MCF 10A (cell line): ENCODE results near the gene SGK1. TPM values are rescaled to one million over a fixed set of nuclear protein-coding genes. Genes with fewer than 3 reads are reported as not detected.
"Not testable (repeated sequence)": the region's sequence is repeated elsewhere in the genome, so short reads cannot be mapped to it uniquely, and the experiment has no call there.

Experiments used
- BruUV-seq: library from RNA; stranded (reverse); fragments of 400-500 nt; replicated peaks from 2 replicates; lab custom pipeline; 2021; lab: Mats Ljungman, UMichigan
- CTCF ChIA-PET: fragments of 300-600 bp; sonication (Branson Sonifier 250); formaldehyde crosslinking; extraction: SDS; loops from one replicate; lab custom pipeline; 2021; ENCODE audit warnings: antibody characterized with exemption, inconsistent platforms; lab: Yijun Ruan, JAX
- POLR2A ChIA-PET: fragments of 300-600, 350-650 bp; sonication (Branson Sonifier 250); formaldehyde crosslinking; extraction: SDS; loops from one replicate; lab custom pipeline; 2020; ENCODE audit warnings: antibody characterized with exemption, inconsistent platforms; lab: Yijun Ruan, JAX
- DNase-seq: peaks from one replicate; pipeline ENCODE4 v3.0.0-alpha.2; 2018; ENCODE audit not compliant: unreplicated experiment
- H3K27ac Mint-ChIP-seq: one replicate; pipeline ENCODE4 v1.8.0; 2022; ENCODE audit warnings: mild to moderate bottlenecking, low read depth, mixed read lengths; ENCODE audit not compliant: unreplicated experiment
- H3K27me3 Mint-ChIP-seq: one replicate; pipeline ENCODE4 v1.8.0; 2022; ENCODE audit warnings: mixed read lengths; ENCODE audit not compliant: insufficient read depth, unreplicated experiment
- H3K36me3 Mint-ChIP-seq: one replicate; pipeline ENCODE4 v1.8.0; 2022; ENCODE audit warnings: mild to moderate bottlenecking, moderate library complexity, mixed read lengths; ENCODE audit not compliant: insufficient read depth, unreplicated experiment
- H3K4me1 Mint-ChIP-seq: one replicate; pipeline ENCODE4 v1.8.0; 2022; ENCODE audit warnings: mixed read lengths; ENCODE audit not compliant: insufficient read depth, unreplicated experiment
- H3K4me3 Mint-ChIP-seq: one replicate; pipeline ENCODE4 v1.8.0; 2022; ENCODE audit warnings: mild to moderate bottlenecking, moderate library complexity, mixed read lengths; ENCODE audit not compliant: unreplicated experiment
- H3K9me3 Mint-ChIP-seq: one replicate; pipeline ENCODE4 v1.8.0; 2022; ENCODE audit warnings: mixed read lengths; ENCODE audit not compliant: unreplicated experiment
- intact Hi-C: fragments of 100-400 bp; cut with micrococcal nuclease; formaldehyde crosslinking; loops from 2 replicates; pipeline ENCODE4 v1.14.1; 2022
- total RNA-seq: library from RNA; stranded (reverse); gene quantifications from 2 replicates; pipeline ENCODE4 v1.2.3, GENCODE V29; 2022
- TF ChIP-seq, protein P1 (sequence below): fragments of 200-600 bp; IDR thresholded peaks from one replicate; pipeline ENCODE4 v1.8.0; 2022; ENCODE audit warnings: antibody characterized with exemption, mild to moderate bottlenecking; ENCODE audit not compliant: unreplicated experiment

SGK1 gene
- total RNA-seq, 1 experiment from 2014 or later: 30.8 TPM

- Mint-ChIP-seq H3K36me3 (no peaks in the 10 kb centered on the region), H3K4me1 (peaks cover 16% of the 10 kb centered on the region), H3K27ac (peak overlapping the region; percentile 96), H3K9me3 (no peaks in the 10 kb centered on the region), H3K27me3 (no peaks in the 10 kb centered on the region), H3K4me3 (no peak overlapping the region)
- BruUV-seq: TSS peak; percentile 93
- POLR2A ChIA-PET: interaction anchor here (0.7 to 1.8 kb wide), 7 partner anchors 11 to 333 kb away, joined by 3 to 4 read pairs (median 3); no protein-coding TSS in a partner anchor
- TF ChIP-seq, protein P1, sequence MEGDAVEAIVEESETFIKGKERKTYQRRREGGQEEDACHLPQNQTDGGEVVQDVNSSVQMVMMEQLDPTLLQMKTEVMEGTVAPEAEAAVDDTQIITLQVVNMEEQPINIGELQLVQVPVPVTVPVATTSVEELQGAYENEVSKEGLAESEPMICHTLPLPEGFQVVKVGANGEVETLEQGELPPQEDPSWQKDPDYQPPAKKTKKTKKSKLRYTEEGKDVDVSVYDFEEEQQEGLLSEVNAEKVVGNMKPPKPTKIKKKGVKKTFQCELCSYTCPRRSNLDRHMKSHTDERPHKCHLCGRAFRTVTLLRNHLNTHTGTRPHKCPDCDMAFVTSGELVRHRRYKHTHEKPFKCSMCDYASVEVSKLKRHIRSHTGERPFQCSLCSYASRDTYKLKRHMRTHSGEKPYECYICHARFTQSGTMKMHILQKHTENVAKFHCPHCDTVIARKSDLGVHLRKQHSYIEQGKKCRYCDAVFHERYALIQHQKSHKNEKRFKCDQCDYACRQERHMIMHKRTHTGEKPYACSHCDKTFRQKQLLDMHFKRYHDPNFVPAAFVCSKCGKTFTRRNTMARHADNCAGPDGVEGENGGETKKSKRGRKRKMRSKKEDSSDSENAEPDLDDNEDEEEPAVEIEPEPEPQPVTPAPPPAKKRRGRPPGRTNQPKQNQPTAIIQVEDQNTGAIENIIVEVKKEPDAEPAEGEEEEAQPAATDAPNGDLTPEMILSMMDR: no peak
- no peak for DNase-seq
- intact Hi-C loops: loop anchor here (5.0 kb wide), 1 partner anchor 84 kb away; no protein-coding TSS in a partner anchor
- CTCF ChIA-PET: no interaction called here
Observed at GRCh38 chr6:134287859-134288537, 29.9 kb downstream of the SGK1 start.

GRCh38 chr6:134282816-134283215, 35.1 kb downstream of the SGK1 start:
- CTCF ChIA-PET: interaction anchor here (0.5 to 1.4 kb wide), 3 partner anchors 9 to 105 kb away, joined by 4 read pairs; no protein-coding TSS in a partner anchor
- DNase-seq: no peak
- Mint-ChIP-seq H3K4me3 (no peak overlapping the region), H3K4me1 (peaks cover 2% of the 10 kb centered on the region), H3K27ac (no peak overlapping the region), H3K36me3 (no peaks in the 10 kb centered on the region), H3K27me3 (no peaks in the 10 kb centered on the region), H3K9me3 (no peaks in the 10 kb centered on the region)
- BruUV-seq: no TSS peak
- TF ChIP-seq, protein P1: no peak
- intact Hi-C loops: no loop called here
- POLR2A ChIA-PET: no interaction called here

- CTCF ChIA-PET: interaction anchor here (0.6 kb wide), 2 partner anchors 306 to 340 kb away, joined by 3 to 4 read pairs; no protein-coding TSS in a partner anchor
- H3K27me3 Mint-ChIP-seq: no peaks in the 10 kb centered on the region
- no peak overlapping the region for H3K27ac Mint-ChIP-seq
- POLR2A ChIA-PET: no interaction called here
- no peaks in the 10 kb centered on the region for H3K36me3 Mint-ChIP-seq
- intact Hi-C loops: no loop called here
- TF ChIP-seq, protein P1: no peak
- no peak for DNase-seq
- no peaks in the 10 kb centered on the region for H3K9me3 Mint-ChIP-seq
- no peaks in the 10 kb centered on the region for H3K4me1 Mint-ChIP-seq
- no peak overlapping the region for H3K4me3 Mint-ChIP-seq
- no TSS peak for BruUV-seq
Observed at GRCh38 chr6:134281388-134281787, 36.5 kb downstream of the SGK1 start.

DNA sequence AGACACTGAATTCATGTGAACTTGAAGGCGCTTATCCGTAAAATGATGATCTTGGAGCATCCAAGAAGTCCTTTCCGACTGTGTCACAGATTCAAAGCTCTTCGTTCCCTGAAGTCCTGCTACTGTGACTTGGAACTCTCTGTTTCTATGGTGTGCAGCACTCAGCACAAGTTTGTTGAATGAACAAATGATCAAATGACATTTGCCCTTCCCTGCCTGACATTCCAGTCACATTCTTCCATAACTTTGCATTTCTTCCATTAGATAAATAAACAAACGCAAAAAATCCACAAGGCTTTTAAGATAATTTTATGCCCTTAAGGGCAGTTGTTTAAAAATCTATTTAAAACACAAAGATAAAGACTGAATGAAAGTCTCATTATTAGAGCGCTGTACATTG, 39.9 kb downstream of the SGK1 start:
- H3K27ac Mint-ChIP-seq: no peak overlapping the region
- DNase-seq: no peak
- no peaks in the 10 kb centered on the region for H3K9me3 Mint-ChIP-seq
- H3K4me3 Mint-ChIP-seq: no peak overlapping the region
- H3K27me3 Mint-ChIP-seq: no peaks in the 10 kb centered on the region
- TF ChIP-seq, protein P1: no peak
- CTCF ChIA-PET: no interaction called here
- H3K36me3 Mint-ChIP-seq: no peaks in the 10 kb centered on the region
- H3K4me1 Mint-ChIP-seq: no peaks in the 10 kb centered on the region
- no TSS peak for BruUV-seq
- POLR2A ChIA-PET: no interaction called here
- intact Hi-C loops: no loop called here

- intact Hi-C loops, BruUV-seq, H3K4me1 Mint-ChIP-seq, H3K36me3 Mint-ChIP-seq, H3K27me3 Mint-ChIP-seq, H3K4me3 Mint-ChIP-seq, DNase-seq, H3K9me3 Mint-ChIP-seq, H3K27ac Mint-ChIP-seq, POLR2A ChIA-PET: not testable (repeated sequence)
- CTCF ChIA-PET: interaction anchor here (1.0 to 1.5 kb wide), 2 partner anchors 10 to 22 kb away, joined by 3 to 5 read pairs; no protein-coding TSS in a partner anchor
Observed at GRCh38 chr6:134276891-134277377, 41.0 kb downstream of the SGK1 start.
